Stomach smooth muscle (tissue), 2 donors: ENCODE measurements around the gene CNGA1.

Source experiments
- H3K27ac ChIP-seq: one replicate; pipeline ENCODE4 v1.7.0; 2013; ENCODE audit warnings: mild to moderate bottlenecking, low read length, inconsistent platforms
- H3K27me3 ChIP-seq, 2 donors: one replicate each; pipeline ENCODE4 v1.7.0; 2013; ENCODE audit warnings: low read length in 2 of 2; ENCODE audit not compliant: insufficient read depth in 2 of 2, control insufficient read depth in 1 of 2
- H3K36me3 ChIP-seq, 2 donors: one replicate each; pipeline ENCODE4 v1.7.0; 2013; ENCODE audit warnings: low read length in 2 of 2; ENCODE audit not compliant: control insufficient read depth in 2 of 2, insufficient read depth in 2 of 2
- H3K4me1 ChIP-seq: one replicate; pipeline ENCODE4 v1.7.0; 2013; ENCODE audit warnings: low read length; ENCODE audit not compliant: control insufficient read depth, insufficient read depth
- H3K4me3 ChIP-seq, 2 donors: one replicate each; pipeline ENCODE4 v1.7.0; 2013; ENCODE audit warnings: low read length in 2 of 2
- H3K9ac ChIP-seq, 2 donors: one replicate each; pipeline ENCODE4 v1.7.0; 2013; ENCODE audit warnings: low read length in 2 of 2, mild to moderate bottlenecking in 1 of 2
- H3K9me3 ChIP-seq, 2 donors: one replicate each; pipeline ENCODE4 v1.7.0; 2013; ENCODE audit warnings: low read length in 2 of 2; ENCODE audit not compliant: control insufficient read depth in 2 of 2
- donor health status: healthy.
- donor health status: Pancreatic carcinoma.

The CNGA1 gene

GRCh38 chr4:48016141-48017107, at the start of gene CNGA1, which contains the start of gene NIPAL1:
Gene CNGA1 (minus strand): TSS chr4:48016681. CDS start chr4:47952689, 63,992 bp downstream.
Gene NIPAL1 (plus strand): TSS chr4:48016772. CDS start chr4:48016840, 68 bp downstream.
- H3K9ac ChIP-seq, result peak within 1 kb of the TSS; percentile 7 to 44
- H3K9me3 ChIP-seq, result no peaks in the 10 kb centered on the region
- peaks cover 8% of the 10 kb centered on the region for H3K4me1 ChIP-seq
- H3K4me3 ChIP-seq, result peak within 1 kb of the TSS; percentile 75 to 83
- peaks cover 9 to 17% of the 10 kb centered on the region in 2 donors for H3K27me3 ChIP-seq
- H3K36me3 ChIP-seq, result no peaks in the 10 kb centered on the region
- no peak within 1 kb of the TSS for H3K27ac ChIP-seq

- H3K36me3 ChIP-seq, result no peaks in the 10 kb centered on the region
- no peaks in the 10 kb centered on the region for H3K9me3 ChIP-seq
- no peak overlapping the region for H3K27ac ChIP-seq
- H3K4me3 ChIP-seq, result no peak overlapping the region
- no peak overlapping the region for H3K9ac ChIP-seq
- no peaks in the 10 kb centered on the region for H3K27me3 ChIP-seq
- no peaks in the 10 kb centered on the region for H3K4me1 ChIP-seq
Observed at GRCh38 chr4:48065587-48066052, 49.1 kb upstream of the CNGA1 start.

- Histone ChIP-seq H3K4me1 (no peaks in the 10 kb centered on the region), H3K27me3 (no peaks in the 10 kb centered on the region), H3K9ac (no peak overlapping the region), H3K36me3 (no peaks in the 10 kb centered on the region), H3K4me3 (no peak overlapping the region), H3K9me3 (no peaks in the 10 kb centered on the region), H3K27ac (no peak overlapping the region)
Observed at GRCh38 chr4:48064349-48064748, 47.9 kb upstream of the CNGA1 start.

- Histone ChIP-seq H3K27me3 (no peaks in the 10 kb centered on the region), H3K9me3 (no peaks in the 10 kb centered on the region), H3K27ac (no peak overlapping the region), H3K9ac (no peak overlapping the region), H3K4me1 (no peaks in the 10 kb centered on the region), H3K36me3 (no peaks in the 10 kb centered on the region), H3K4me3 (no peak overlapping the region)
Observed at GRCh38 chr4:48058617-48059530, 42.4 kb upstream of the CNGA1 start.

GRCh38 chr4:48051078-48051477, 34.6 kb upstream of the CNGA1 start:
- H3K27me3 ChIP-seq, result peaks cover 0 to 3% of the 10 kb centered on the region in 2 donors
- H3K9me3 ChIP-seq, result no peaks in the 10 kb centered on the region
- H3K36me3 ChIP-seq, result no peaks in the 10 kb centered on the region
- no peak overlapping the region for H3K27ac ChIP-seq
- H3K4me1 ChIP-seq, result no peaks in the 10 kb centered on the region
- no peak overlapping the region for H3K4me3 ChIP-seq
- no peak overlapping the region for H3K9ac ChIP-seq

GRCh38 chr4:48049483-48049882, 33.0 kb upstream of the CNGA1 start:
- Histone ChIP-seq H3K9me3 (no peaks in the 10 kb centered on the region), H3K4me1 (no peaks in the 10 kb centered on the region), H3K27ac (no peak overlapping the region), H3K9ac (no peak overlapping the region), H3K36me3 (no peaks in the 10 kb centered on the region), H3K4me3 (no peak overlapping the region), H3K27me3 (peaks cover 0 to 3% of the 10 kb centered on the region in 2 donors)

GRCh38 chr4:48047896-48048295, 31.4 kb upstream of the CNGA1 start:
- H3K36me3 ChIP-seq, result no peaks in the 10 kb centered on the region
- H3K4me3 ChIP-seq, result no peak overlapping the region
- H3K4me1 ChIP-seq, result no peaks in the 10 kb centered on the region
- peaks cover 0 to 3% of the 10 kb centered on the region in 2 donors for H3K27me3 ChIP-seq
- H3K27ac ChIP-seq, result no peak overlapping the region
- H3K9me3 ChIP-seq, result no peaks in the 10 kb centered on the region
- no peak overlapping the region for H3K9ac ChIP-seq

- no peak overlapping the region for H3K9ac ChIP-seq
- H3K9me3 ChIP-seq, result no peaks in the 10 kb centered on the region
- H3K4me3 ChIP-seq, result no peak overlapping the region
- no peaks in the 10 kb centered on the region for H3K36me3 ChIP-seq
- no peak overlapping the region for H3K27ac ChIP-seq
- no peaks in the 10 kb centered on the region for H3K4me1 ChIP-seq
- peaks cover 0 to 3% of the 10 kb centered on the region in 2 donors for H3K27me3 ChIP-seq
Observed at GRCh38 chr4:48047421-48047844, 31.0 kb upstream of the CNGA1 start.

- Histone ChIP-seq H3K27ac (no peak overlapping the region), H3K36me3 (no peaks in the 10 kb centered on the region), H3K9me3 (no peaks in the 10 kb centered on the region), H3K4me3 (no peak overlapping the region), H3K9ac (no peak overlapping the region), H3K27me3 (peaks cover 0 to 3% of the 10 kb centered on the region in 2 donors), H3K4me1 (no peaks in the 10 kb centered on the region)
Observed at GRCh38 chr4:48046059-48046458, 29.6 kb upstream of the CNGA1 start.

- H3K4me1 ChIP-seq, result no peaks in the 10 kb centered on the region
- H3K27ac ChIP-seq, result no peak overlapping the region
- peaks cover 0 to 3% of the 10 kb centered on the region in 2 donors for H3K27me3 ChIP-seq
- no peaks in the 10 kb centered on the region for H3K9me3 ChIP-seq
- H3K9ac ChIP-seq, result no peak overlapping the region
- no peak overlapping the region for H3K4me3 ChIP-seq
- H3K36me3 ChIP-seq, result no peaks in the 10 kb centered on the region
Observed at GRCh38 chr4:48044298-48044697, 27.8 kb upstream of the CNGA1 start.
